Putamen (tissue), 1 donor: ENCODE measurements around the gene MYO1D.

Experiments used
- DNase-seq: peaks from one replicate; pipeline ENCODE4 v3.0.0-alpha.2; 2016; ENCODE audit warnings: low spot score

The MYO1D gene

GRCh38 chr17:32815460-32815859 lies 61.5 kb downstream of the MYO1D start:
- DNase-seq, result no peak

DNA sequence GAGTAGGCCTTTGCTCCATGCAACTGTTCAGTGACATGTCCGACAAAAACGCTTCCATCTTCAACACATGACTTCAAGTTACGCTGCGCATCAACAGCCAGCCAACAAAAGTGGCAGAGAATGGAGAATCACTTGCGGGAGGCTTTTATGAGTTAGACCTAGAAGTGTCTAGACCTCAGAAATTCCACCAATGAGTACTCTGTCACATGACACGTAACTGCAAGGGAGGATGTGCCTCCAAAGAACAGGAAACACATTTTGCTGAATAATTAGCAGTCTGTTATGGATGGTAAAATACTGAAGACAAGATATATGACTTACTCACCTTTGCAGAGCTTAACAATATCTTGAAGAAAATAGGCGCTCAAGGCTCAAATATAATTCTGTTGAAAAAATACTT lies 62.1 kb downstream of the MYO1D start:
- no peak for DNase-seq

- DNase-seq, result no peak
These were observed 63.9 kb downstream of the MYO1D start for GRCh38 chr17:32813021-32813420.

- no peak for DNase-seq
These were observed 66.2 kb downstream of the MYO1D start for GRCh38 chr17:32810690-32811089.

- no peak for DNase-seq
These were observed 69.3 kb downstream of the MYO1D start for GRCh38 chr17:32807577-32807976.

DNA sequence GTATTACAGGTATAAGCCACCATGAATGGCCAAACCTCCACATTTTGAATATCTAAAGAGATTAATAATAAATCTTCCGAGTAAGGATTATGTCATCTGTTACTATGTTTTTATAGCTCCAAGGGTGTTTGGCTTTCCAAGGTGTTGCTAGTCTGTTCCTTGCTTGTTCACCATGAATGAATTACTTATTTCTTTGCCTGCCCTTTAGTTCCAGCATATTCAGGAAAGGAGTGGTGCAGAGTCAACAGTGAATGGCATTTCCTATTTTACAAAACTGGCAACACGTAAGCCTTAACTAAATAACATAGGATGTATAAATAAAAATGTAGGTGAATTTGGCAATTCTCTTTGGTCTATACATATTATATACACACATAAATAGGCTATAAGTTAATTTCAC lies 70.3 kb downstream of the MYO1D start:
- no peak for DNase-seq

- no peak for DNase-seq
These were observed 71.6 kb downstream of the MYO1D start for GRCh38 chr17:32805029-32805976.

GRCh38 chr17:32803544-32803943 lies 73.4 kb downstream of the MYO1D start:
- no peak for DNase-seq

- DNase-seq, result no peak
These were observed 74.6 kb downstream of the MYO1D start for GRCh38 chr17:32802306-32802705.

GRCh38 chr17:32801641-32802040 lies 75.3 kb downstream of the MYO1D start:
- DNase-seq, result no peak

GRCh38 chr17:32801193-32801592 lies 75.7 kb downstream of the MYO1D start:
- DNase-seq, result no peak

- DNase-seq, result no peak
These were observed 78.0 kb downstream of the MYO1D start for GRCh38 chr17:32798938-32799337.

DNA sequence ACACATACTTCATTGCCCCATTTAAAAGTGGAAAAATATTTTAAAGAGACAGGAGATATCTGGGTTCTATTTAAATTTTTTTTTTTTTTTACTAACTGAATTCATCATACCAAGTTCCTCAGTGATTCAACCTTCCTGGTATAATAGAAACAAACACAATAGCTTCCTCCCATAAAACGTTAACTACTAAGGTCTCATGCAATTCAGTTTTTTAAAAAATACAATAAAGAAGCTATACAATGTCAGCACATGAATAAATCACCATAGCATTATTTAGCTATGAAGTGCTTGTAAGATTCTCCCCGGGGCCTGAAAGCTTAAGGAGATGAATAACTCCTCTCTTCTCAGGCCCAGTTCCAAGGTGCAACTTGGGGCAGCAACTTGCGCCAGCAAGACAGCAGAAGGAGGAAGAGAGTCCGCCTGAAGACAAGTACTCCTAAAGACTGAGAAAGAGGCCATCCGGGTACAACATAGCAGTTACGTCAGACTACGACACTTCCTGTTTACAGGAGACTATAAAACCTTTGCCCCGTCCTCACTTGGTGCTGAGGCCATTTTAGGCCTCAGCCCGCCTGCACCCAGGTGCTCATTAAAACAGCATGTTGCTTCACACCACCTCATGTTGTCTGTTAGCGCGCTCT lies 81.5 kb downstream of the MYO1D start:
- no peak for DNase-seq

- no peak for DNase-seq
These were observed 82.2 kb downstream of the MYO1D start for GRCh38 chr17:32794533-32795246.

DNA sequence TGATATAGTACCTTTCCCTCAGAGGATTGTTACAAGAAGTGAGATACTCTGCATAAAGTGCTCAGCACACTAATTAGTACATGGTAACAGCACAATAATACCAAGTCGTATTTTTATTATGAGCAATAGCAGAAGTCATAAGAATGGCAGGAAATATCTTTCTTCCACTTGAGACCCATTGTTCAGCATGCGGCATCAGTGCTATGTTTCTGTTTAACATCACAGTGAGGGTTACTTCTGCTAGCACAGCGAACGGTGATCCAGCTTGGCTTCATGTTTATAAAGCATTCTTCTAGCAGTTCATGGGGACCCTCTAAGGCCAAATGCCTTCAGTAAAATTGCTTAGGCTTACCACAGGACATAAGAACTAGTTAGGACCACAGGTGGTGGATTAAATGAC lies 83.1 kb downstream of the MYO1D start:
- DNase-seq, result no peak

- no peak for DNase-seq
These were observed 84.7 kb downstream of the MYO1D start for GRCh38 chr17:32792207-32792606.

- no peak for DNase-seq
These were observed 90.8 kb downstream of the MYO1D start for GRCh38 chr17:32786169-32786568.

- no peak for DNase-seq
These were observed 92.8 kb downstream of the MYO1D start for GRCh38 chr17:32784113-32784512.

GRCh38 chr17:32783602-32784001 lies 93.3 kb downstream of the MYO1D start:
- peak; percentile 34 for DNase-seq

- DNase-seq, result no peak
These were observed 96.2 kb downstream of the MYO1D start for GRCh38 chr17:32780721-32781120.

- DNase-seq, result no peak
These were observed 99.0 kb downstream of the MYO1D start for GRCh38 chr17:32777922-32778321.

DNA sequence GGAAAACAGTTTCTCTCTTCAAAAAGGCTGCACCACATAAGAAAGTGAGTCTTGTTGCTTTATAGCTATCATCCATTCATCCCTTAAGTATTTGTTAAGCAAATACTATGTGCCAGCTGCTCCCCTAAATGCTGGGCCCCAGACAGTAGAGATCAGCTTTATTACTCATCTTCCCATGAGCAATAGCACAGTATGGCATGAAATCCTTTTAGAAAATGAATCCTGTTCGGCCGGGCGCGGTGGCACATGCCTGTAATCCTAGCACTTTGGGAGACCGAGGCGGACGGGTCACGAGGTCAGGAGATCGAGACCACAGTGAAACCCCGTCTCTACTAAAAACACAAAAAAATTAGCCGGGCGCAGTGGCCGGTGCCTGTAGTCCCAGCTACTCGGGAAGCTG lies 99.5 kb downstream of the MYO1D start:
- no peak for DNase-seq

GRCh38 chr17:32774695-32775084 lies 102.2 kb downstream of the MYO1D start:
- DNase-seq, result no peak
